GM19455 (cell line): ENCODE measurements around the gene FOXD3.

Source experiments
- ATAC-seq: cut with Tn5 transposase; IDR thresholded peaks from one replicate; pipeline ENCODE4 v1.9.1; 2021; ENCODE audit not compliant: unreplicated experiment

The FOXD3 gene

DNA sequence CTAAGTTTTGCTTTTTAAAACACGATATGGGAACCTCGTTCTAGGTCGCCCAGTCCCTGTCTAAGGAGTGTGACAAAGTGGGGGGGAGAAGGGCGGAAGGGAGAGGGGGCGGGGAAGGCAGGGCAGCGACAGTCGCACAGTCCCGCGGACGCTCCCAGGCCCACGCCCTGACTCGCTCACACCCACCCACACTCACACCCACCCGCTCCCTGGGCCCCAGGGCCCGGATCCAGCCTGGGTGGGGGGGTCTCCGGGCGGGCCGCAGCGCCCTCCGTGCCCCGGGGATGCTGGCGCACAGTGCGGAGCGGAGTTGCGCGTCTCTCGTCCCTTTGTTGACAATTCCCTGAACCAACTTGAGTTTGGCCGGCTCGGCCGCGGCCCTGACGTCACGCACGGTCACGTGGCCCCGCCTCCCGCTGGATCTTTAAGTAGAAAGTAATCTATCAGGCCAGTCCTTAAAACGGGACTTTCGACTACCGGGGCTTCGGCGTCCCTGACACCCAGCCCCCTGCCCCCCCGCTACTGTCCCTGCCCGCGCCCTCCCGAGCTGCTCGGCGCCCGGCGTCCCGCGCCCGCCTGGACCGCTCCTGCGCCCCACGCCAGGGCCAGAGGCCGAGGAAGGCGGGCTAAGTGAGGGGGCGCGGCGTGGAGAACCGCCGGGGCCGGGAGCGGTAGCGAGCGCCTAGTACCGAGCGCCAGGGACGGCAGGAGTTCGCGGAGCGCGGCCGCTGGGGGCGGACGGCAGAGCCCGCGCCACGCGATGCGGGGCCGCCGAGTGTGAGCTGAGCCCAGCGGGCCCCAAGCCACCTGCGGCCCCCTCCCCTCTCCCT is at the start of gene FOXD3:
TSS of gene FOXD3 (plus strand) at position 454 of the 830 bp plus-strand sequence. CDS start 492 bp downstream, outside the sequence.
- peak; percentile 46 for ATAC-seq

DNA sequence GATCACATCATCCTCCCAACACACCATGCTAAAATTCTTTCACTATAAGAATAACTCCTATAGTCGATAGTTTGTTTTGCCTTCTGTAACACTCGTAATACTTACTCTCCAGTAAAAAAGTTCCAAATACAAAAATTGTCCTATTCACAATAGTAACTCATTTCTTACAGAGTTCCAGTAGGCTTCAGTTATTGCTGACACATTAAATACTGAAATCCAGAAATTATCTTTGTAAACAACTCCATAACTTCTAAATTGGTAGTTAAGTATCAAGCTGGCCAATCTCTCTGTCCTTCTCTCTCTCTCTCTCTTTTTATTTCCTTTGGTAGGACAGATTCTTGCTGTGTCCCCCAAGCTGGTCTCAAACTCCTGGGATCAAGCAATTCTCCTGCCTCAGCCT is 49.6 kb upstream of the FOXD3 start:
- ATAC-seq, result no peak

DNA sequence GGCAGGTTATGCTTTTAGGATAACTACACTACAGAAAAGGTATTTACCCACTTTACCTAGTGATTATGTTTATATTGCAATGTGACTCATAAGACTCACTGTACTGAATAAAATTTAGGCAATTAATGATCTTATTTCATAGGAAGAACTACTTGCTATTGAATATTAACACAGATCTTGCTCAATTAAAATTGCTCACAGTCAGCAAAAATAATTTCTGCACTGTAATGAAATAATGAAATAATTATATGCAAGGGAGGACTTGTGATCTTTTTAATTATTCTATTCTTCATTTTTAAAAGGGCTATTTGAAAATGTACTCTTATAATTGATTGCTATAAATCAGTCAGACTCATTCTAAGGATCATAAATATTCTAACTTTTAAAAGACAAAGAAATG is 48.0 kb upstream of the FOXD3 start:
- ATAC-seq, result no peak

DNA sequence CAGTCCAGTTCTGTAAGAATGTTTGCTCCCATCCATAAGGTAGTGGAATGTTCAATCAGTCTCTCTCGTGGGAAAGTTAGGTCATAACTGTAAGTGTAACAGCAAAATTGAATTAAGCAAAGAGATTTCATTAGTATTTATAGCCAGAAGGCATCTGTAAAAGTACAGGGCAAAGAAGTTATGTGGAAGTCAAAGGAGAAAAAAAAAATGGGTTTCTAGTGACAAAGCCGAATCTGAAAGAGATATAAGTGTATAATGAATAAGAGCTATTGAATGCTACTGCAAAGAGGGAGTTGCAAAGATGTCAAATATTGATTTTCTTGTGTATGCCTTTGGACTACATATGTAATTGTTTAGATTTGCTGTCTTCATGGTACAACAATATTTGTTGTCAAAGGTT is 47.4 kb upstream of the FOXD3 start:
- ATAC-seq, result no peak

DNA sequence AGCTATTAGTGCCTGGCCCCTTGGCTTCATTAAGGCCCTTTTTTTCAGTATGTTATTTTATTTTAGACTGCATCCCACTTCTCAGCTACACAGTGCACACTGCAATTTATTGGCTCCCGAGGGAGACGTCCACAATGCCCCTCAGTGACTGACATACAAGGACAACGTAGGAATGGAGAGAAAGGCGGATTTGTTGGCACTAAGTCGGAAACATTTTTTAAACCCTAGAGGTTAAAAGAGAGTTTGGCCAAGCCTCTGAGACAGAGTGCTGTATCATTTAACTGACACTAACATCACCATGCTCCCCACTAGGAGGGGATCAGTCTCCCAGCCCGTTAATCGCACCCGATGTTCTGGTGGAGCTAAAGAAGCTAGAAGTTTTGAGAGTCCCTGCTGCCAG is 45.7 kb upstream of the FOXD3 start:
- ATAC-seq, result no peak

DNA sequence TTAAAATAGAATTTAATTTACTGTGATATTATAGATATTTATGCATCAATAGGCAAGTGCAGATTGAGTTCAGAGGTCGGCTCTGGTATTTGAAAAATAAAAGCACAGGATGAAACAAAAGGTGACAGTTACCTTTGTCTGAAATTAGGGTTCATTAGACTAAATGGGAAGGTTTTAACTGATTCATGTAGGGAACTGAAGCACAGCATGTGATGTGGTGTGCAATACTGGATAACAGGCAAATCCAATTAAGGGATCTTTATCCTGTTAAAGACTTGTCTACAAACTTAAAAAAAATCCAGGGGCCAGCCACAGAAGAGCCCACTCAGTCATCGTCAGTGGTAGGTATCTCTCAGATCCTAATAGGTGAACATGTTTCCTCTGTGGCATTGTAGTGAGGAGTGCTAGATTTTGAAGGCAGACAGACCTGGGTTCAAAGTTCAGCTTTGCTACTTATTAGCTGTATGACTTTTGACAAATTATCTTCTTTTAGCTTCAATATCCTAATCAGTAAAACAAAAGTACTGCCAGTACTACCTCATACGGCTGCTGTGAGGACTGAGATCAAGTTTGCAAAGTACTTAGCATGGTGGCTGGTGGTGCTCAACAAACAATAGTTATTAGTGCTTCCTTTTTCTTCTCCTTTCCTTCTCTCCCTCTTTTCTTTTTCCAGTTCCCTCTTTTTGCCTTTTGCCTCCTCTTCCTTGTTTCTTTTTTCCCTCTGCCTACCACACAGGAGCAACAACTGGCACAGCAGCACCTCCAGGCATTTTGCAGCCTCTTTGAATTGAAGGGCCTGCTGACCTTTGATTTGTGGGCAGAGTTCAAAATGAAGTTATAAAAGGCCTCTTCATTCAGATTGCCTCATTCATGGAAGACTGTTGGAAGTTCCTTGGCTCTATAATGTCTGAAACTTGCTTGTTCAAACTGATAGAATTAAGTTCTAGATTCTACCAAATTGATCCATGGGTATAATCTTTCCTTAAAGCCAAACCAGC is 44.9 kb upstream of the FOXD3 start:
- ATAC-seq, result no peak

DNA sequence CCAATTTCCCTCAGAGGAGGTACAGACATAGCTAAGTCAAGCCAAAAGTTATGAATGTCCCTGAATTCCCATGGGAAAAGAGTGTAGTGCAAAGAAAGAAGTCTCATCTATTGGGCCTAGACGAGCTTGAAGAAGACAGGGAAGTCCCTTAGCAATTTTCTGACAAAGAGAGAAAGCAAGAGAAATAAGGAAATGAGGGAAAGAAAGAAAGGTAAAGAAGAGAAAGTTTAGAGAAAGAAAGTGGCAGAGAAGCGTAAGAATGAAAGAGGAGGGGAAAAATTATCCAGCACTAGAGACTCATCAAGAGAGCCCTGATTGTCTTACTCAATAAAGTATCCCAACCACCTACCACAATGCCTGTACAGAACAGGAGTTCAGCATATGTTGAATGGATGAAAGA is 40.6 kb upstream of the FOXD3 start:
- no peak for ATAC-seq

DNA sequence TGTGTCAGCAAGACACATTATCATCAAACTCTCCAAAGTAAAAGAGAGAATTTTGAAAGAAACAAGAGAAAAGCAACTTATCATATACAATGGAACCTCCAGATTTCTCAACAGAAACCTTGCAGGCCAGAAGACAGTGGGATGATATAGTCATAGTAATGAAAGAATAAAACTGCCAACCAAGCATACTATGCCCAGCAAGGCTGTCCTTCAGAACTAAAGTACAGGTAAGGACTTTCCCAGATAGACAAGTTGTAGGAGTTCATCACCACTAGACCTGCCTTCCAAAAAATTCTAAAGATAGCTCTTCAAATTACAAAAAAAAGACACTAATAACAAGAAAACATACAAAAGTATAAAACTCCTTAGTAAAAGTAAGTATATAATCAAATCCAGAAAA is 33.2 kb upstream of the FOXD3 start:
- no peak for ATAC-seq

DNA sequence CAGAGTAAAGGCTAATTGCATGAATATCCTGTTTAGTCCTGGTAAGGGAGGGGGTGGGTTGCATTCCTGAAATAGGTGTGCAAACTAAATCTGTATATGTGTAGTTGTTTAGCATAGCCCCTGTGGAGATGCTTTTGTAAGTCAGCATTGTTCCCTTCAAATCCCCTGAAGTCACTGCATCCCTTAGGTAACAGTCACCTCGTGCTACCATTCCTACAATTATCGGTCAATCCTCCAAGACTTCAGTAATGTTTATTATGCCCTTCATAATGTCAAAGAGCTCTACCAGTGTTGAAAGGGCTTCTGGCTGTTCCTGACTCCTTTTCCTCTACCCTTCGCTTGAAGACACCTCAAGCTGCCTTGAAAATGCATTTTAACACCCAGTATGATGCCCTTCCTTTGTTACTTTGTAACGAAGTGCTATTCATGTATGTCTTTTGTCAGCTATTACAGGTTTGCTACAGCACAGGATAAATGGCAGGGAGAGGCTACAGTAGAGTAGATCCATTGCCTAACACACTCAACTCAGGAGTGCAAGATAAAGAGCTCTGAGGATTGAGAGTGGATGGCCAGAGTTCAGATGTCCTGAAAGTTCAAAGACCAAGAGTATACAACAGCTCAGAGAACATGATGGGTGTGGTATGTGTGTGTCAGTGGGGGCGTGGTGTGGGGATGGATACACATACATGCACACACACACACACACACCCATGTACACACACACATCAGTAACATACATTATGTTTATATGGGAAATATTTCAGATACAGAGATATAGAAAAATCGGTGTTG is 27.4 kb upstream of the FOXD3 start:
- ATAC-seq, result no peak

DNA sequence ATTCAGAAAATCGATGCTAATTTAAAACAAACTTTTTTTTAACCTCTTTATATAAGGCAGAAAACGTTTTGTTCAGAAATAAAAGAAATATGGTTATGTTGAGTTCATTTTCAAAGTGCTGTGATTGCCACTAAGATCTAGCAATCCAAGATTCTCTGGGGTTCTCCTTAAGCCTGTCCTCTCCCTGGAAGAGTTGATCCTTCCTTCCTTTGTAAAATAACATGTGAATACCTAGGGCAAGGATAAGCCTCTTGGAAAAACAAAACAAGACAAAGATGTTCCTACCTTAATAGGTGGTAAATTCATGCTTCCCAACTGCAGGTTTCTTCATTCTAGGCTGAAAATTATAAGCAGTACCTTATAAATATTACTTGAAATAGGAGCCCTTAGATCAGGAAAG is 18.0 kb upstream of the FOXD3 start:
- no peak for ATAC-seq

DNA sequence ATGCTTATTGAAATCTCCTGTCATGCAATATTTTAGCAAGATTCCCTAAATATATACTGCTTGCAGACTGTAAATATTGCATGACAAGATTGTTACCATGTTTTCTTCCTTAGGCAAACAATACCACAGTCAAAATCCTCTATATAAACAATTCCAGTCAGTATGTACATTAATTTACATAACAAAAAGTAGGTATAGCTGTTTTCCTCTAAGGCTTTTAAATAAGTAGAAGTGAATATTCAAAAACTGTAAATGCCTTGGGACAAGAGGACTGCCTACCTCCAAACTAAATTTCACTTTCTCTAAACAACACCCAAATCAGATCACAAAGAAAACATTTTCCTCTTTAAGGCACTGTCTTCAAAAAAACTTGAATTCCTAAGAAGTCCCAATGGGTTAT is 17.3 kb upstream of the FOXD3 start:
- no peak for ATAC-seq

DNA sequence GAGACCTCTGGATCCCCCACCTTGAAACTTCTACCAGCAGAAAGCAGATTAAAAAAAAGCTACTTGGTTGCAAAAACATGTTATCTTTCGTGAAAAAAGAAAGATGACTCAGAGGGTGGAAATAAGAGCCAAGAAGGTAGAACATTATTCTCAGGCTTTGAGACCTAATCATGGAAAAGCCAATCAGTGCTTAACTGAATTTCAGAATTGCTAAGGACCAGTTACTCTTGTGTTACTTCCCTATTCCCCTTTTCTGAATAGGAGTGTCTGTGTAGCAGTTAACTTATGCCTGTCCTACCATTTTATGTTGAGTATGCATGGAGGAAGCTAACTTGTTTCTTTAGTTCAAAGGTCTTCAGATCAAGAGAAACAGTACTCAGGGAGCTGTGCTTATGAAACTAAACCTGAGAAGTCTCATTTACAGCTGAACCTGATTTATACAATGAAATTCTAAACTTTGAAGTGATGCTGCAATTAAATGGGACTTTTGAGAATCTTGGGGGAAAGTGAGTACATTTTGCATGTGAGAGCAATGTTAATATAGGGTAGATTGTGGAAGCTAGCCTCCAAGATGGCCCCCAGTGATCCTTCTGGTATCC is 15.1 kb upstream of the FOXD3 start:
- ATAC-seq, result no peak

DNA sequence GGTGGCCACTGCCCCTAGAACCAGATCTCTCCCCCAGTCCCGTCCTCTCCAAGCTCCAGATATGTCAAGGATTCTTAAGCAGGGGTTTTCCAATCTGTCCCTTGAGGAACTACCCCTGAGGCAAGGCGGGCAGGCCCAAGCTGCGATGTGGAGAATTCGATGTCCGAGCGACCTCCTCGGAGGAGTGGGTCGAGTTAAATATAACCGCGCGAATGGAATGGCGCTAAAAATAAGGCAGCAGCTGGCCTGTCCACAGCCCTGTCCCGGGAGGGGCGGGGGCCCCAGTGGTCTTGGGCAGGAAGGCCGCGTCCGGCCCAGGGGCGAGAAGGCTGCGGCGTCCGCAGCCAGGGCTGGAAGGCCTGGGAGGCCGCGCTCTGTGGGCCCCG is 5.8 kb upstream of the FOXD3 start:
- ATAC-seq, result no peak

DNA sequence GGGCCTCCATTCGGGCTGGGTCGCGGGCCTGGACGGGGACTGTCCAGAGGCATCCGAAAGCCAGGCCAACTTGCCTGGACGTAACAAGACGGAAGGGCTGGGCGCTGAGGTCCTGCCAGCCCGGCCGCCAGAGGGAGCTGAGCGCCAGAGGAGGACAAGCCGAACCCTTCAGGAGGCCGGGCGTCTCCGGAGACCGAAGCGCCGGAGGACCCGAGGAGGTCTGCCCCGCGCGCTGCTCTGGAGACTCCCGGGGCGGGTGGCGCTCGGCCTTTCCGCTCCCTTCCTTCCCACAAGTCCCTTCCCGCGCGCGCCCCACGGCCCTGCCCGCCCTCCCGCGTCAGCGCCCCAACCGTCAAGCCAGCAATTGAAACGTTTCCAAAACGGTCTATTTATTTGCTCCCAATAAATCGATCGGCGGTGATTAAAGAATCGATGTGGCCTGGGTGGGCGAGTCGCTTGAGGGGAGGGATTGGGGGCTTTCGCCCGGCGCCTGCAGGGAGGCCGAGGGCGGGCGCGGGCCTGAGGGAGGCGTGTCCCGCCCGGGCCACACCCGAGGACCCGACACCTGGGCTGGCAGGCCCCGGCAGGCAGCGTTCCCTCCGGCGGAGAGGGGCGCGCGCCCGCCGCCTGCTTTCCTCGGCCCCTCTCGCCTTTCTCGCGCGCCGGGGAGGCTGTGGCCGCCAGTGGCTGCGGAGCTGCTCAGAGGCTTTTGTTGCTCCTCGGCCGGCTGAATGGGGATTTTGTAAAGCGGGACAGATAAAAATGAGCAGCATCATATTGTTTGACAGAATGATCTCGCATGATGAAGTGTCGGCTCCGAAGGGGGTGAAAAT is 5.2 kb upstream of the FOXD3 start:
- ATAC-seq, result peak; percentile 76

DNA sequence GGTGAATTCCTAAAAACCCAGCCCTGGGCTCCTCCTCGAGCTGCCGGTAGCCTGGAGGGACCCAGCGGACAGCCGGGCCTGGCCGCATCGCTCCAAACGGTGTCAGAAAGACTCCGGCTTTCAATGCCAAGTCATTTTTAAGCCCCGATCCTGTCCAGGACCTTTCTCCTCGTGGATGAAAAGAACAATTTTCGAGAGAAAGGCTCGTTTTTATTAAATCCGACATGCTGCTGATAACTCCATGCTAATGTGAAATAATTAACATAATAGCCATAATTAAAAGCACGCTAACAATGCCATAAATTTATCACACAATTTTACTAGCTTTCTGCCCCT is 4.6 kb upstream of the FOXD3 start:
- no peak for ATAC-seq

DNA sequence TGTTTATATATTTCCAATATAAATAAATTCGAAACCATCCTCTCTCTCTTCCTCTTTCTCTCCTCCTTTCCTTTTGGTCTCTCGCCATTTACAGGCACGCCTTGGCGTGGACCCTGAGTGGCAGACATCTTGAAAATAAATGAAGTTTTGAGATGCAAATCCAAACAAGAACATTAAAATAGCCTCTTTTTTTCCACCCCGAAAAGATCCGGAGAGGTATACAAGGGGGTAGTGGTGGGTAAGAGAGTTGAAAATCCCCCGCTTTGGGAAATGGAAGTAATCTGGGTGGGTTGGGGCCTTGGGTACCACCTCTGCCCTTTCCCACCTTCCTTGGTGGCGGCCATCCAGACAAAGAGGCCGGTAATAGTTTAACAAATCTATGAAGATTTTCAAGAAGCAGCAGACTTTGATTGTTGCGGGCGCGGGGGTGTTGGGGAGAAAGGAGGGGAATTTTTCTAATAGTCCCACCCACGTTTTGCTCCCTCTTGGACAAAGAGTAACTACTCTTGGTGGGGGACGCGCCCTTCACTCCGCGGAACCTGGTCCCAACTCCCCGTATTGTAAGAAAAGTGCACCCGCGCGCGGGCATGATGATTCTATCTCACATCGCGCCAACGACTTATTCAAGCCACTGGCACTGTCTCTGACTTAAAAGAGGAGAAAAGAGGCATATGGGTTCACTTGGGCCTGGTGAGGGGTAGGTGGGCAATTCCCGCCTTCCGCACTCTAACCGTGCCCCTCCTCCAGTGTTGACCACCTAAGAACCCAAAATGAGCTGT is 4.0 kb upstream of the FOXD3 start:
- ATAC-seq, result no peak

DNA sequence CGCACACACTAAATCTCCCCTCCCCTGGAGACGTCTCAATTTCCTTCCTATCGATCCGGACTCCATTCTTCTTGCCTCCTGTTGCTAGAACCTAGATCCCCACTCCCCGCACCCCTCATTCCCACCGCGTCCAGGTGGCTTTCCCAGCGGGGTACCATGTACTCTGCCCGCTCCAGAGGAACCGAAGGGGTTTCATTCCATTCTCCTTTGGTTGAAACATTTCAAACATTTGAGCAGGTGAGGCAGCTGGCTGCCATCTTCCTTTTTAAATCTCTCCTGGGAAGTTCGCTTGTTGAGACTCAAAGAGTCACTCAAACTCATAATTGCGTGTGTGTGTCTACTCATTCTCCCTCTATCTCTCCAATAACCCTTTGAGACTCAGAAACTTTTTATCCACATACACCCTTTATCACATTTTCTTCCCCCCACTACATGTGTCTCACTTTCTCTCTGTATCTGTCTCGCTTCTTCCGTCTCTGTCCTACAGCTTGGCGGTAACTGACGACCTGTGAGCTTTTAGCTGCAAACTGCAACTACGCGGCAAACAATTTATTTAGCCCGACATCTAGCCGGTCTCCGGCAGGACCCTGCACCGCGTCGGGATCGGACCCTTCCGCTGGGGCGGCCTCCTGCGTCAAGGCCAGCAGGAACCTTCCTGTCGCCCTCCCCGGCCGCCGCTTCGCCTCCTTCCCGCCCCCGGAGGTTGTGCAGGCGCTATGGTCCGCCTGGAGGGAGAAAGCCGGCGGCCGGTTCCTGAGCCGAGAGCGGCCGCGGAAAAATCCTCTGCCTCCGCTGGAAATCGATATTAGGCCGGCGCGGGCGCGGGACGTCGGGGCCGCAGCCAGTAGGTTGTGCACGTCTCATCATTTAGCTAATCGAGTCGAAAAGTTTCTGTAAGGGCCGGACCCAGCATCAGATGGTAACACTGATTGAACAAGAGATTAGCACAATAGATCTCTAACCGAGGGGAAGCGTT is 3.0 kb upstream of the FOXD3 start:
- no peak for ATAC-seq
